GM23338 (cell line): ENCODE measurements around the gene TNFSF8.
A peak's percentile ranks its signal among the peaks of the same experiment; 100 is the strongest.

Experiments
- CREB1 ChIP-seq: fragments of 250-450 bp; sonication (Bioruptor Pico); IDR thresholded peaks from 2 replicates; pipeline ENCODE4 v1.5.0; 2020; ENCODE audit warnings: low read depth, mild to moderate bottlenecking, moderate library complexity
- CTCF ChIP-seq, 2 experiments: fragments of 200-600 bp in 1 of 2; sonication (generic) in 1 of 2; conservative IDR thresholded peaks; 2 replicates each; pipeline versions ENCODE4 v1.5.1 to v1.6.1; 2016 to 2017; ENCODE audit warnings: antibody characterized with exemption in 2 of 2, low read depth in 2 of 2, mild to moderate bottlenecking in 2 of 2, moderate library complexity in 1 of 2
- ETS1 ChIP-seq: IDR thresholded peaks from 2 replicates; pipeline ENCODE4 v1.6.1; 2016; ENCODE audit warnings: antibody characterized with exemption
- EZH2 ChIP-seq: fragments of 200-600 bp; sonication (generic); IDR thresholded peaks from one replicate; pipeline ENCODE4 v1.8.0; 2017; ENCODE audit warnings: antibody characterized with exemption, mild to moderate bottlenecking, low read depth; ENCODE audit not compliant: unreplicated experiment
- EZH2phosphoT487 ChIP-seq: fragments of 200-600 bp; sonication (generic); IDR thresholded peaks from one replicate; pipeline ENCODE4 v1.8.1; 2018; ENCODE audit warnings: antibody characterized with exemption; ENCODE audit not compliant: unreplicated experiment
- JUNB ChIP-seq: IDR thresholded peaks from one replicate; pipeline ENCODE4 v1.6.1; 2016; ENCODE audit warnings: antibody characterized with exemption; ENCODE audit not compliant: unreplicated experiment
- POLR2AphosphoS5 ChIP-seq: IDR thresholded peaks from 2 replicates; pipeline ENCODE4 v1.6.1; 2016; ENCODE audit warnings: antibody characterized with exemption, low read depth
- REST ChIP-seq: IDR thresholded peaks from one replicate; pipeline ENCODE4 v1.6.1; 2018; ENCODE audit warnings: antibody characterized with exemption; ENCODE audit not compliant: unreplicated experiment
- ZNF114 ChIP-seq: fragments of 250-450 bp; sonication (Bioruptor Pico); IDR thresholded peaks from 2 replicates; pipeline ENCODE4 v1.5.0; 2020; ENCODE audit warnings: mild to moderate bottlenecking, moderate library complexity
- ZNF331 ChIP-seq: fragments of 250-450 bp; sonication (Bioruptor Pico); IDR thresholded peaks from 2 replicates; pipeline ENCODE4 v1.5.0; 2020; ENCODE audit warnings: low read depth, mild to moderate bottlenecking, moderate library complexity
- ZNF462 ChIP-seq: fragments of 250-450 bp; sonication (Bioruptor Pico); IDR thresholded peaks from 2 replicates; pipeline ENCODE4 v1.5.0; 2020; ENCODE audit warnings: mild to moderate bottlenecking, moderate library complexity

GRCh38 chr9:114869845-114870244 is 60.5 kb downstream of the TNFSF8 start:
- TF ChIP-seq EZH2phosphoT487: no peak
- no peak for TF ChIP-seq CTCF (conservative IDR thresholded peaks at IDR 0.05; ENCODE audit: low read depth in 2 of 2)
- no peak for TF ChIP-seq JUNB
- TF ChIP-seq REST: no peak
- TF ChIP-seq POLR2AphosphoS5: 0 out of 2 replicates have a peak, but pooled peaks have one; percentile 10
- no peak for TF ChIP-seq CREB1 (CRISPR knock-in tag)
- no peak for TF ChIP-seq ETS1
- TF ChIP-seq EZH2: no peak
- no peak for TF ChIP-seq ZNF114
- no peak for TF ChIP-seq ZNF462 (CRISPR knock-in tag)
- TF ChIP-seq ZNF331 (CRISPR knock-in tag): no peak
